Type B pancreatic cell (in vitro differentiated cells): Measurements from ENCODE around the gene TRABD2A. TPM values are rescaled to one million over a fixed set of nuclear protein-coding genes. Genes with fewer than 3 reads are reported as not detected.

ENCODE experiments used
- DNase-seq: peaks from one replicate; pipeline ENCODE4 v3.0.0; 2021; ENCODE audit warnings: mixed read lengths; ENCODE audit not compliant: unreplicated experiment; ENCODE audit errors: extremely low spot score
- H3K27ac Mint-ChIP-seq: 2 replicates; pipeline ENCODE4 v1.8.0; 2021; ENCODE audit warnings: mild to moderate bottlenecking, mixed read lengths
- H3K27me3 Mint-ChIP-seq: 2 replicates; pipeline ENCODE4 v1.8.0; 2021; ENCODE audit warnings: mixed read lengths
- H3K36me3 Mint-ChIP-seq: 2 replicates; pipeline ENCODE4 v1.8.0; 2021; ENCODE audit warnings: mixed read lengths
- H3K4me1 Mint-ChIP-seq: one replicate; pipeline ENCODE4 v1.8.0; 2021; ENCODE audit warnings: mixed read lengths; ENCODE audit not compliant: unreplicated experiment
- H3K4me3 Mint-ChIP-seq: 2 replicates; pipeline ENCODE4 v1.8.0; 2021; ENCODE audit warnings: mild to moderate bottlenecking, mixed read lengths
- H3K9me3 Mint-ChIP-seq: 2 replicates; pipeline ENCODE4 v1.8.0; 2021; ENCODE audit warnings: mixed read lengths
- CTCF ChIP-seq: fragments of 200-600 bp; sonication (generic); conservative IDR thresholded peaks from 2 replicates; pipeline ENCODE4 v1.5.0; 2021; ENCODE audit warnings: antibody characterized with exemption, mild to moderate bottlenecking
- total RNA-seq: library from RNA; stranded (reverse); gene quantifications from 2 replicates; pipeline ENCODE4 v1.2.1, GENCODE V29; 2021; ENCODE audit warnings: low replicate concordance

The TRABD2A gene
- total RNA-seq, 1 donor from 2014 or later, result 3.3 TPM

DNA sequence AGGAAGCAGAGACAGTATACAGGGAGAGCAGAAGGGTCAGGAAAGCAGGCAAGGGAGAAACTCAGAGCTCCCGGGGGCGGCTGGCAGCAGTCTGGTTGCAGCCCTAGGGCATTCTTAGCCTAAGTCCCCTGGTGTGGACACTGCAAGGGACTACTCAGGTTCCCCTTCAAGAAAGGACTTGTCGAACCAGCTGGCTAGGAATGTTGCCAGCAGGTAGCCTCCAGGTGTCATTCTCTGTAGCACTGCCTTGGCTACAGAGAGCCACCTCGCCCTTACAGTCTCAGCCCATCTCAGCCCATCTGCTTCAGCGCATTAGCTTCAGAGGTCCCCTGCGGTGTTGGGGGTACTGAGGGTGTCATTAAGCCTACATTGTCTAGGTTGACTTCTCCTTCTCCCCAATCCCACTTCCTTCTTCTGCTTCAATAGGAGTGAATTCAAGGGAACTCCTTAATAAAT is 13.3 kb upstream of the TRABD2A start:
- DNase-seq, result no peak
- Mint-ChIP-seq H3K4me3 (no peak overlapping the region), H3K36me3 (no peaks in the 10 kb centered on the region), H3K27me3 (no peaks in the 10 kb centered on the region), H3K9me3 (no peaks in the 10 kb centered on the region), H3K27ac (no peak overlapping the region), H3K4me1 (peaks cover 16% of the 10 kb centered on the region)
- no peak for TF ChIP-seq CTCF

- peaks cover 8% of the 10 kb centered on the region for H3K27me3 Mint-ChIP-seq
- H3K4me3 Mint-ChIP-seq, result no peak overlapping the region
- H3K4me1 Mint-ChIP-seq, result peaks cover 17% of the 10 kb centered on the region
- DNase-seq, result no peak
- TF ChIP-seq CTCF, result no peak
- H3K36me3 Mint-ChIP-seq, result no peaks in the 10 kb centered on the region
- no peaks in the 10 kb centered on the region for H3K9me3 Mint-ChIP-seq
- no peak overlapping the region for H3K27ac Mint-ChIP-seq
These were observed 10.6 kb upstream of the TRABD2A start for GRCh38 chr2:84891355-84892010.

DNA sequence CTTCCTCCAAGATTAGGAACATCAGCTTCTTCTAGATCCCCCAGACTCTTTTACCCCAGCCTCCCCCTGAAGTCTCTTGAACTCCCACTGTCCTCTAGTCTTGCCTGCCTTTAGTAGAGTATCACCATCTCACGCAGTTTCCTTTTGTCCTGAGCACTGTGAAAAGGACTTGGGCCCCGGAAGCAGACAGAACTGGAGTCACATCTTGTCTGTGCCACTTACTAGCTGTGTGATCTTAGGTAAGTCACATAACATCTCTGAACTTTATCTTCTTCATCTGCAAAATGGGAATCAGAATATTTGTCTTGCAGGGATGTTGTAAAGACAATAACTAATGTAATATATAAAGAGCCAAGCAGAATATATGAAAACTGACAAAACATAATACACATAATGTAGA is 8.4 kb upstream of the TRABD2A start:
- Mint-ChIP-seq H3K27me3 (peaks cover 23% of the 10 kb centered on the region), H3K9me3 (no peaks in the 10 kb centered on the region), H3K4me1 (peaks cover 9% of the 10 kb centered on the region), H3K27ac (no peak overlapping the region), H3K4me3 (no peak overlapping the region), H3K36me3 (no peaks in the 10 kb centered on the region)
- no peak for DNase-seq
- no peak for TF ChIP-seq CTCF

DNA sequence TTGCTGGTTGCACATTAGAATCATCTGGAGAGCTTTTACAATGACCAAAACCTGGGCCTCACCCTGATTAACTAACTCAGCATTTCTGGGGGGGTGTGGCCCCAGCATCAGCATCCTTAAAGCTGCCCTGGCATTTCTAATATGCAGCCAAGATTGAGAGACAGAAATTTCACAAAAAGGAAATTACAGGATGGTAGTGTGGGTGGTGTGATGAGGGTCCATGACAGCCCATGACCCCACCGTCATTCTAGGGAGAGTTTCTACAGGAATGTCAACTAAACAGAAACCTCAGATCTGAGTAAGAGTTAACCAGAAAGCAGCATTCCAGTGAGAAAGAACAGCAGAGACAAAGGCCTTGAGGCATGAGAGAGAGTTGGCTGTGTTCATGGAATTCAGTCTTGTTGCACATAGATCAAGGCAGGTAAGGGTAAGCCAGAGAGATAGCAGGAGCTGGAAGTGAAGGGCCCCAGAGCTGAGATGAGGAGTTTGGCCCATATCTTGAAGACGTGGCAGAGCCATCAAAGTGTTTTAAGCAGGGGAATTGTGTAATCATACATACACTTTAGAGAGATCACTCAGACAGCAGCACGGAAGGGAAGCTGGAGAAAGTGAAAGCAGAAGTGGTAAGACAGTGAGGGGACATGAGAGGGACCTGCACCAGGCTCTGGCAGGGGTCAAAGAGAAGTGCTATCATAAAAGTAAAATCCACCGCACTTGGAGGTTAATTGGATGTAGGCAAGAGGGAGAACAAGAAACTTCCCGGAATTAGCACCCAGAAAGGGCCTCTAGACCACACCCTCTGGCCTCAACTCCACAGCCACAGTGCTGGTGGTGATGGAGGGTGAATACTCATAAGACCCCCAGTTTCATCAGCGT is 7.8 kb upstream of the TRABD2A start:
- no peak for TF ChIP-seq CTCF
- Mint-ChIP-seq H3K4me1 (peaks cover 14% of the 10 kb centered on the region), H3K27me3 (peaks cover 30% of the 10 kb centered on the region), H3K36me3 (no peaks in the 10 kb centered on the region), H3K27ac (peak overlapping the region; percentile 29), H3K4me3 (no peak overlapping the region), H3K9me3 (no peaks in the 10 kb centered on the region)
- DNase-seq, result no peak

DNA sequence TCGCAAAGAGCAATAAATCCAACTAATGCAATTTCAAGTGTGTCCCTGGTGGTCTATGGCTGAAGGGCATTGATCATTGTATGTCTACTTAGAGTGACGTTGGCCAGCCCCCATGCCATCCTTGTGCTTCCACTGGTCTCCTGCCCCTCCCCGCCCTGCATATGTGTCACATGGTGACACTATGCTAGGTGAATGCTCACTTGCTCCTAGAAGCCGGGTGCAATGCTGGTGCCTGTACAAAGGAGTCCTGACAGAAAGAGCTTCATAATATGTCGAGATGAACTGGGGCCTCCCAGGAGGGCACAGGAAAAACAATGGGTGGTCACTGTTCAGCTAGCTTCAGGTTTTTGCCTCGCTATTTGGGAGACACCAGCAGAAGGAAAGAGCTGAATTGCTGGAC is 5.9 kb upstream of the TRABD2A start:
- Mint-ChIP-seq H3K27ac (no peak overlapping the region), H3K9me3 (no peaks in the 10 kb centered on the region)
- peak; percentile 44 for DNase-seq

More for the DNA sequence above, 5.9 kb upstream of the TRABD2A start:
- peaks cover 48% of the 10 kb centered on the region for H3K27me3 Mint-ChIP-seq
- H3K4me1 Mint-ChIP-seq, result peaks cover 23% of the 10 kb centered on the region
- TF ChIP-seq CTCF, result no peak
- no peak overlapping the region for H3K4me3 Mint-ChIP-seq
- H3K36me3 Mint-ChIP-seq, result no peaks in the 10 kb centered on the region
